HCT116 (cell line): ENCODE data around the gene TMC1. TPM values are rescaled to one million over a fixed set of nuclear protein-coding genes. Genes with fewer than 3 reads are reported as not detected.

ENCODE experiments used
- CTCF ChIP-seq, 3 experiments: fragments of 200-600 bp in 1 of 3; sonication (generic) in 1 of 3; IDR thresholded peaks in 2 of 3; conservative IDR thresholded peaks in 1 of 3; 2 replicates each; pipeline ENCODE4 v1.5.1; 2012 to 2017; ENCODE audit warnings: low read depth in 2 of 3, low read length in 2 of 3, antibody characterized with exemption in 1 of 3, borderline replicate concordance in 1 of 3, control low read depth in 1 of 3, mild to moderate bottlenecking in 1 of 3, mixed read lengths in 1 of 3, mixed run types in 1 of 3, moderate library complexity in 1 of 3; ENCODE audit not compliant: insufficient read depth in 1 of 3
- EZH2phosphoT487 ChIP-seq: fragments of 200-600 bp; IDR thresholded peaks from 2 replicates; pipeline ENCODE4 v1.6.1; 2018; ENCODE audit warnings: antibody characterized with exemption, borderline replicate concordance
- JUND ChIP-seq: IDR thresholded peaks from 2 replicates; pipeline ENCODE4 v1.6.1; 2012
- MAX ChIP-seq: IDR thresholded peaks from 2 replicates; pipeline ENCODE4 v1.6.1; 2012
- POLR2AphosphoS5 ChIP-seq: IDR thresholded peaks from 2 replicates; pipeline ENCODE4 v1.6.1; 2011; ENCODE audit warnings: mild to moderate bottlenecking, low read depth, low read length, moderate library complexity
- RAD21 ChIP-seq: IDR thresholded peaks from 2 replicates; pipeline ENCODE4 v1.6.1; 2012; ENCODE audit warnings: low read depth, mild to moderate bottlenecking
- REST ChIP-seq: IDR thresholded peaks from 2 replicates; pipeline ENCODE4 v1.6.1; 2012; ENCODE audit warnings: low read depth
- SP1 ChIP-seq: IDR thresholded peaks from 2 replicates; pipeline ENCODE4 v1.6.1; 2012; ENCODE audit warnings: low read depth
- ZFX ChIP-seq: fragments of 450-650 bp; IDR thresholded peaks from 2 replicates; pipeline ENCODE4 v1.6.1; 2017
- total RNA-seq: library from RNA; stranded (reverse); gene quantifications from one replicate; pipeline ENCODE4 v1.2.1, GENCODE V29; 2021; ENCODE audit not compliant: unreplicated experiment

The TMC1 gene
- total RNA-seq, 1 experiment from 2014 or later = 0.57 TPM

- TF ChIP-seq REST (no peak), SP1 (peak; percentile 61; the same call in 1 of the 2 replicates), ZFX (no peak), RAD21 (0 out of 2 replicates have a peak, but pooled peaks have one; percentile 3), EZH2phosphoT487 (no peak), MAX (peak; percentile 43; the same call in 1 of the 2 replicates), POLR2AphosphoS5 (no peak), CTCF (IDR thresholded peaks at IDR 0.05 in 2 of 3, conservative IDR thresholded peaks at IDR 0.05 in 1 of 3; ENCODE audit: borderline replicate concordance in 1 of 3, insufficient read depth in 1 of 3, low read depth in 2 of 3, low read length in 2 of 3) (no peak), JUND (peak; percentile 55)
Measured at GRCh38 chr9:72579880-72580550, 58.6 kb downstream of the TMC1 start (continued).
